ENCODE measurements around the gene EIF2S2.

DNA sequence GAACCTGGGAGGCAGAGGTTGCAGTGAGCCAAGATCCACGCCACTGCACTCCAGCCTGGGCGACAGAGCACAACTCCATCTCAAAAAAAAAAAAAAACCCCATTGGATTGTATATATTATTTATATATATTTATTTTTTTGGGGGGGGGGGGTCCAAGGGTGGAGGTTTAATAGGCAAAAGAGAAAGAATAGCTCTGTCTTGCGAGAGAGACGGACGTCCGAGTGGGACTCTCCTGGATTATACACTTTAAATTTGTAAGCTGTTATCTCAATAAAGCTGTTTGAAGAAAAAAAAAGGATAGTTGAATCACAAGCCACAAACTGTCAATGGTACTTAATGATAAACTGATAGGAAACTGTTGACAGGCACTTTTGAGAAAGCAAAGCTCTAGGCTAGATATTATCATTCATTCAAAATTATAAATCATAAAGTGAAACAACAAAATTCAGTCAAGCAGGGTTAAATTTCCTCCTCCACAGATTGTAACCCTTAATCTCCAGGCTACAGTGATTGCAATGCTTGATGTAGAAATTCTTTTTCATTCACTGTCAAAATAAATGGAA, 20.3 kb downstream of the EIF2S2 start:
- TF ChIP-seq, protein P1, sequence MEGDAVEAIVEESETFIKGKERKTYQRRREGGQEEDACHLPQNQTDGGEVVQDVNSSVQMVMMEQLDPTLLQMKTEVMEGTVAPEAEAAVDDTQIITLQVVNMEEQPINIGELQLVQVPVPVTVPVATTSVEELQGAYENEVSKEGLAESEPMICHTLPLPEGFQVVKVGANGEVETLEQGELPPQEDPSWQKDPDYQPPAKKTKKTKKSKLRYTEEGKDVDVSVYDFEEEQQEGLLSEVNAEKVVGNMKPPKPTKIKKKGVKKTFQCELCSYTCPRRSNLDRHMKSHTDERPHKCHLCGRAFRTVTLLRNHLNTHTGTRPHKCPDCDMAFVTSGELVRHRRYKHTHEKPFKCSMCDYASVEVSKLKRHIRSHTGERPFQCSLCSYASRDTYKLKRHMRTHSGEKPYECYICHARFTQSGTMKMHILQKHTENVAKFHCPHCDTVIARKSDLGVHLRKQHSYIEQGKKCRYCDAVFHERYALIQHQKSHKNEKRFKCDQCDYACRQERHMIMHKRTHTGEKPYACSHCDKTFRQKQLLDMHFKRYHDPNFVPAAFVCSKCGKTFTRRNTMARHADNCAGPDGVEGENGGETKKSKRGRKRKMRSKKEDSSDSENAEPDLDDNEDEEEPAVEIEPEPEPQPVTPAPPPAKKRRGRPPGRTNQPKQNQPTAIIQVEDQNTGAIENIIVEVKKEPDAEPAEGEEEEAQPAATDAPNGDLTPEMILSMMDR (IDR thresholded peaks at IDR 0.05): no peak
- no peak for TF ChIP-seq POLR2A (IDR thresholded peaks at IDR 0.05)
- TF ChIP-seq EP300 (IDR thresholded peaks at IDR 0.05): no peak
